IPS-18a (cell line): ENCODE data around the gene ASF1B.
A peak's percentile ranks its signal among the peaks of the same experiment; 100 is the strongest.

Experiments
- H3K27ac ChIP-seq: one replicate; pipeline ENCODE4 v1.5.1; 2013; ENCODE audit warnings: low read length
- H3K27me3 ChIP-seq: one replicate; pipeline ENCODE4 v1.6.1; 2013; ENCODE audit warnings: mild to moderate bottlenecking, low read length; ENCODE audit not compliant: control insufficient read depth, insufficient read depth
- H3K36me3 ChIP-seq: one replicate; pipeline ENCODE4 v1.6.1; 2013; ENCODE audit warnings: low read depth, low read length; ENCODE audit not compliant: control insufficient read depth
- H3K4me1 ChIP-seq: one replicate; pipeline ENCODE4 v1.6.1; 2013; ENCODE audit warnings: low read depth, low read length; ENCODE audit not compliant: control insufficient read depth
- H3K4me3 ChIP-seq: one replicate; pipeline ENCODE4 v1.5.1; 2013; ENCODE audit warnings: low read length
- H3K9ac ChIP-seq: one replicate; pipeline ENCODE4 v1.6.1; 2013; ENCODE audit warnings: mild to moderate bottlenecking, low read length, moderate library complexity
- H3K9me3 ChIP-seq: one replicate; pipeline ENCODE4 v1.6.1; 2013; ENCODE audit warnings: low read depth, low read length; ENCODE audit not compliant: control insufficient read depth

The ASF1B gene

GRCh38 chr19:14072535-14073260 is 63.7 kb downstream of the ASF1B start, which contains the start of gene MISP3:
MISP3 (plus strand) TSS chr19:14072786; CDS start chr19:14073310, 524 bp downstream.
- Histone ChIP-seq H3K27me3 (peaks cover 53% of the 10 kb centered on the region), H3K9me3 (no peaks in the 10 kb centered on the region), H3K9ac (no peak within 1 kb of the TSS), H3K4me3 (peak within 1 kb of the TSS; percentile 60), H3K27ac (no peak within 1 kb of the TSS), H3K4me1 (peaks cover 6% of the 10 kb centered on the region), H3K36me3 (no peaks in the 10 kb centered on the region)

GRCh38 chr19:14070268-14071050 is 65.9 kb downstream of the ASF1B start:
- Histone ChIP-seq H3K9ac (no peak overlapping the region), H3K27me3 (peaks cover 39% of the 10 kb centered on the region), H3K9me3 (no peaks in the 10 kb centered on the region), H3K4me3 (no peak overlapping the region), H3K36me3 (no peaks in the 10 kb centered on the region), H3K27ac (no peak overlapping the region), H3K4me1 (peaks cover 6% of the 10 kb centered on the region)
